ENCODE data around the gene PMPCA. TPM values are rescaled to one million over a fixed set of nuclear protein-coding genes. Genes with fewer than 3 reads are reported as not detected.
A peak's percentile ranks its signal among the peaks of the same experiment; 100 is the strongest.

PMPCA gene
- total and polyA plus RNA-seq, 12 donors, result 59.3 to 85.2 (median 75.4) TPM

DNA sequence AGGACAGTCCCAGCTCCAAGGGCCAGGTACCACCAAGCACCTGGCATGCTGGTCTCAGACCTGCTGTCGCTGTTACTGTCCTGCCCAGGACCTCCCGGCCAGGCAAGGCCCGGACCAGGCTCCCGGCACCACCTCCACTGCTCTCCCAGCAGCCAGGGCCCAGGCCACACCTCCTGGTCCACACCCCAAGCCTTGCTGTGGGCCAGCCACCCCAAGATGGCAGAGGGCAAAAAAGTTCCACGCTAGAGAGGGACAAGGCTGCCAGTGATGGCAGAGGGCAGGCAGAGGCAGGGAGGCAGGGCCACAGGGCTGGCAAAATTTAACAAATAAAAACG lies 48.0 kb upstream of the PMPCA start:
- Histone ChIP-seq H3K4me1 (peaks cover 13 to 53% (median 31%) of the 10 kb centered on the region in 9 donors), H3K27ac (peak overlapping the region in 9 of 10 donors; percentile 61 to 100 (median 93)), H3K4me3 (peak overlapping the region in 1 of 10 donors; percentile 76), H3K27me3 (no peaks in the 10 kb centered on the region), H3K9me3 (no peaks in the 10 kb centered on the region), H3K36me3 (peaks cover 0 to 24% (median 0%) of the 10 kb centered on the region in 9 donors)
- DNase-seq (no peak), ATAC-seq (peak in 5 of 8 donors; percentile 0 to 11 (median 5))
- TF ChIP-seq, protein P1, sequence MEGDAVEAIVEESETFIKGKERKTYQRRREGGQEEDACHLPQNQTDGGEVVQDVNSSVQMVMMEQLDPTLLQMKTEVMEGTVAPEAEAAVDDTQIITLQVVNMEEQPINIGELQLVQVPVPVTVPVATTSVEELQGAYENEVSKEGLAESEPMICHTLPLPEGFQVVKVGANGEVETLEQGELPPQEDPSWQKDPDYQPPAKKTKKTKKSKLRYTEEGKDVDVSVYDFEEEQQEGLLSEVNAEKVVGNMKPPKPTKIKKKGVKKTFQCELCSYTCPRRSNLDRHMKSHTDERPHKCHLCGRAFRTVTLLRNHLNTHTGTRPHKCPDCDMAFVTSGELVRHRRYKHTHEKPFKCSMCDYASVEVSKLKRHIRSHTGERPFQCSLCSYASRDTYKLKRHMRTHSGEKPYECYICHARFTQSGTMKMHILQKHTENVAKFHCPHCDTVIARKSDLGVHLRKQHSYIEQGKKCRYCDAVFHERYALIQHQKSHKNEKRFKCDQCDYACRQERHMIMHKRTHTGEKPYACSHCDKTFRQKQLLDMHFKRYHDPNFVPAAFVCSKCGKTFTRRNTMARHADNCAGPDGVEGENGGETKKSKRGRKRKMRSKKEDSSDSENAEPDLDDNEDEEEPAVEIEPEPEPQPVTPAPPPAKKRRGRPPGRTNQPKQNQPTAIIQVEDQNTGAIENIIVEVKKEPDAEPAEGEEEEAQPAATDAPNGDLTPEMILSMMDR (IDR thresholded peaks at IDR 0.05), result no peak
- 76 to 86% methylated on average over 6 of the region's 6 CpGs for WGBS, 2 donors
- intact Hi-C loops (cut with DNase I), result loop anchor here in 2 of 10 donors (2.0 to 5.0 kb wide), 2 partner anchors 20 to 35 kb away; partner anchors contain the start of gene GPSM1 (in 1 of the 2)

DNA sequence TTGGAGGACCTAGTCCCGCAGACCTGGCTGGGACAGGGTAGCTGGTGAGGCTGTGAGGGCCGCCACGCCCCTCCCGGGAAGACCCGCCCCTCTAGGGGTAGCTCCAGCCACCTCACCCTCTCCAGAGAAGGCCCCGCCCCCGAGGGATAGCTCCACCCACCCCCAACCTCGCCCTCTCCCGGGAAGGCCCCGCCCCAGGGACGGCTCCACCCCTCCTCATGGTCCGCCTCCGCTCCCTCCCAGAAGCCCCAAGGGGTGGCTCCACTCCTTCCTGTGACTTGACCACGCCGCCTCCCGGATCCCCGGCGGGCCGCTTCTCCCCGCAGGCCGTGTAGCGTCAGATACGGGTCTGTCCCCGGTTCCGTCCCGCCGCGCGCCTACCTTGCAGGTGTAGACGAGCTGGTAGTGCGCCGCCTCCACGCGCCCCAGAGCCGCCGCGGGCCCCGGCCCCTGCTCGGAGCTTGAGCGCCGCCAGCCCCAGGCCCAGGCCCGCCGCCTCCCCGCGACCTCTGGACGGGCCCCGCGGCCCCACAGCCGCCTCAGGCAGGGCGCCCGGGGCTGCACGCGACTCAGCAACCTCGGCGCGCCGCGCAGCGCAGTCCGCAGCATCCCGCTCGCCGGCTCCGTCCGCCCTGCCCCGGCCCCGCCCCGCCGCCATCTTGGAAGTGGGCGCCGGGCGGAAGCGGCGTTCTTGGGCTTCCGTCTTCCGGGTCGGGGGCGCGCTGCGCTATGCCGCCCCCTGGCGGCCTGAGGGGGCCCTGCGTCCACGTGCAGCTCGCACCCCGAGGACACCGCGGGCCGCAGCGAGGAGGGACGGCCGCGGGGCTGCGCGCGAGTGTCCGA lies 47.1 kb upstream of the PMPCA start, which contains the start of gene DNLZ:
Gene DNLZ, minus strand, starts transcription at position 639 of the 843 bp plus-strand sequence. Its CDS starts 30 bp downstream, at position 609.
- TF ChIP-seq, protein P1 (IDR thresholded peaks at IDR 0.05), result peak; percentile 95 to 100 (median 98)
- ATAC-seq (peak; percentile 88 to 95 (median 94)), DNase-seq (peak; percentile 97 to 99)
- no peaks in the 10 kb centered on the region for H3K27me3 ChIP-seq
- H3K27ac ChIP-seq, result peak within 1 kb of the TSS; percentile 83 to 100 (median 95)
- H3K36me3 ChIP-seq, result peaks cover 0 to 15% (median 0%) of the 10 kb centered on the region in 9 donors
- peak within 1 kb of the TSS; percentile 57 to 100 (median 75) for H3K4me3 ChIP-seq
- 1% methylated on average over 83 to 97 of the region's 97 CpGs for WGBS, 2 donors
- peaks cover 13 to 53% (median 31%) of the 10 kb centered on the region in 9 donors for H3K4me1 ChIP-seq
- H3K9me3 ChIP-seq, result no peaks in the 10 kb centered on the region
- intact Hi-C loops (cut with DNase I), result loop anchor here in 4 of 10 donors (1.0 to 5.0 kb wide), 4 partner anchors 21 to 51 kb away; partner anchors contain the start of gene GPSM1 (in 1 of the 4)

DNA sequence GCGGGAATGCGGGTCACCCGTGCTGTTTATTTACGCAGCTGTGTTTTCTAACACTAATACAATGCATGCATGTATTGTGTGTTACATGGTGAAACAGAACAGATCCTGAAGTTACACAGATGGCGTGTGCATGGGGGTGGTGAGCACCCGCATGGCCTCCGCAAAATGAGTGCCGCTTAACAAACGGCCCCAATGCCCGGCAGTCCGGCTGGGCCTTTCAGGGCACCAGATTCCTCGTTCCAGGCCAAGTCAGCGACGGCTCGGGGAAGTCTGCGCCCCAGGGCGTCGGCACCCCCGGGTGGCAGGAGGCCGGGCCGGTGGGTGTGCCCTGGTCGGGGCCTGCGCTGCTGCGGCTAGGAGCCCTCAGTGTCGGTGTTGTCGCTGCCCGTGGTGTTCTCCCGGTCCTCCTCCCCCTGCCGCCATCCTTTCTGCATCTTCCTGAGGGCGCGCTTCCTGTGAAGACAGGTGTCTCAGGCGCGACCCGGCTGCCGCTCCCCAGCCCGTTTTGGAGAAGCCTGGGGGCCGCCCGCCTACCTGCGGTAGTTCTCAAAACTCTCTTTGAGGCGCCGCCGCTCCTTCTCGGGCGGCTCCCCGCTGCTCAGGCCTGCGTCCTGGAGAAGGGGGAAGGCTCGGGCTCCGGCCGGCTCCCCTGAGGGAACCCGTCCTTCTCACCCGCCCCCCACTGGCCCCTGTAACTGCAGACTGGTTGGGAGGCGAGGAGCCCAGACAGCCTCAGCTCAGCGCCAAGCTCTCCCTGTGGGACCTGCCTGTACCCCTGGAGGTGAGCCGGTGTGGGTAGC lies 46.3 kb upstream of the PMPCA start:
- Histone ChIP-seq H3K9me3 (no peaks in the 10 kb centered on the region), H3K36me3 (peaks cover 0 to 8% (median 0%) of the 10 kb centered on the region in 9 donors), H3K27me3 (no peaks in the 10 kb centered on the region), H3K4me1 (peaks cover 13 to 53% (median 31%) of the 10 kb centered on the region in 9 donors), H3K4me3 (peak overlapping the region in 6 of 10 donors; percentile 57 to 100 (median 76)), H3K27ac (peak overlapping the region in 2 of 10 donors; percentile 96 to 98)
- 34 to 37% methylated on average over 54 of the region's 54 CpGs for WGBS, 2 donors
- intact Hi-C loops (cut with DNase I), result loop anchor here in 4 of 10 donors (1.0 to 5.0 kb wide), 5 partner anchors 21 to 52 kb away; partner anchors contain the start of genes GPSM1 (in 1 of the 4) and SNAPC4 (in 1 of the 4)
- DNase-seq (no peak), ATAC-seq (no peak)
- TF ChIP-seq, protein P1 (IDR thresholded peaks at IDR 0.05), result peak in 3 of 9 donors; percentile 4 to 32 (median 8)

Data from heart right ventricle (tissue), 16 donors.